Stimulated activated CD4-positive, alpha-beta T cell treated with anti-CD3 and anti-CD28 coated beads, Interleukin-2, amount 100 ng/mL, for 24 hours (primary cell): ENCODE results near the gene C10orf71.

ENCODE experiments used
- DNase-seq, 2 donors: peaks; one replicate each; pipeline ENCODE4 v3.0.0-alpha.2; 2020

The C10orf71 gene

DNA sequence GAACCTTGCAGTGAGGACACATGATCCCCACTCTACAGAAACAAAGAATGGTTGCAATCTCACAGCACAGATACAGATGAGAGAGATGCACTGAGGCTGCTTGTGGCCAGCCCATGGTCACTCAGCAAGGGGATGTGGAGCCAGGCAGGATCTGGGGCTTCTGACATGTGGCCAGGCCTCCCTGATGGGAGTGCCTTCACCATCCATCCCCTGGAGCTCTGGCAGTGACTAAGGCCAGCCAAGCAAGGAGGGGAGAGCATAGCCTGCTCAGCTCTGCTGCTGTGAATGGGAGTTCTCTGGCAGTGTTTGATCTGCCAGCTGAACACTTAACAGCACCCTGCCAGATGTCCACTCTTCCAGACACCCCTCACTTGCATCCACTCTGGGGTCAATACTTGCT lies 19.8 kb downstream of the C10orf71 start:
- no peak for DNase-seq

DNA sequence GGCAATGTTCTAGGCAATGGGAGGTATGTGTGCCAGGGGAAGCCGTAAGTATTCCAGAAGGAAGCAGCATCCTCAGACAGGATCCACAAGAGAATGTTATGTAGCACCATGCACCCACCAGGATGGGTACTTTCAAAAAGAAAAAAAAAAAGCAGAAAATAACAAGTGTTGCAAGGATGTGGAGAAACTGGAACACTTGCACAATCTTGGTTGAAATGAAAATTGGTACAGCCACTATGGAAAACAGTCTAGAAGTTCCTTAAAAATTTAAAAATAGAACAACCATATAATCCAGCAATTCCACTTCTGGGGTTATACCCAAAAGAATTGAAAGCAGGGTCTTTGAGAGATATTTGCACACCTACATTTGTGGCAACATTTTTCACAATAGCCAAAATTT lies 20.2 kb downstream of the C10orf71 start:
- no peak for DNase-seq

DNA sequence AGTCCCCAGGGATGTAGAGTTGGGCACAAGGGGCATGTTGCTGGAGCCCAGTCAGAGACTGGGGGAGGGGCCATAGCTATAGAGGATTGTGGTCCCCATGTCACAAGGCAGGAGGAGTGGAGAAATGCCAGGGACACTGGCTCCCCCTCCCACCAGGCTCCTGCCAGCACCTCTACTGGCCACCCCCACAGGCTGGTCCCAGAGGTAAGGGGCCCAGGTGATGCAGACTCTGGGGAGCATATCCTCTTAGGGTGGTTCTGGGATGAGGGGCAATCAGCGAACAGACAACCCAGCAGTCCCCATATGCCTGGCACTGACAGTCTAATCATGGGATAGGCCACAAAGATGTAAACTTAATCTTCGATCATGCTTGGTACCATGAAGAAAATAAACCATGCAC lies 21.2 kb downstream of the C10orf71 start:
- no peak for DNase-seq

DNA sequence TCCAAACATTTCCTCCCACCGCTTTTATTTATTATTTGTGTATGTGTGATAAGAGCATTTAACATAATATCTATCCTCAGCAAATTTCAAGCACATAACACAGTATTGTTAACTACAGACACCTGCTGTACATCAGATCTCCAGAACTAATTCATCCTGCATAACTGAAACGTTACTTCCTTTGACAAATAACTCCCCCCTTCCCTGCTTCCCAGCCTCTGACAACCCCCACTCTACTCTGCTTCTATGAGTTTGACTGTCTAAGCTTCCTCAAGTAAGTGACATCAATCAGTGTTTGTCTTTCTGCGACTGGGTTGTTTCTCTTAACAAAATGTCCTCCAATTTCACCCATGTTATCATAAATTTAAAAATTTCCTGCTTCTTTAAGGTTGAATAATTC lies 22.1 kb downstream of the C10orf71 start:
- no peak for DNase-seq

DNA sequence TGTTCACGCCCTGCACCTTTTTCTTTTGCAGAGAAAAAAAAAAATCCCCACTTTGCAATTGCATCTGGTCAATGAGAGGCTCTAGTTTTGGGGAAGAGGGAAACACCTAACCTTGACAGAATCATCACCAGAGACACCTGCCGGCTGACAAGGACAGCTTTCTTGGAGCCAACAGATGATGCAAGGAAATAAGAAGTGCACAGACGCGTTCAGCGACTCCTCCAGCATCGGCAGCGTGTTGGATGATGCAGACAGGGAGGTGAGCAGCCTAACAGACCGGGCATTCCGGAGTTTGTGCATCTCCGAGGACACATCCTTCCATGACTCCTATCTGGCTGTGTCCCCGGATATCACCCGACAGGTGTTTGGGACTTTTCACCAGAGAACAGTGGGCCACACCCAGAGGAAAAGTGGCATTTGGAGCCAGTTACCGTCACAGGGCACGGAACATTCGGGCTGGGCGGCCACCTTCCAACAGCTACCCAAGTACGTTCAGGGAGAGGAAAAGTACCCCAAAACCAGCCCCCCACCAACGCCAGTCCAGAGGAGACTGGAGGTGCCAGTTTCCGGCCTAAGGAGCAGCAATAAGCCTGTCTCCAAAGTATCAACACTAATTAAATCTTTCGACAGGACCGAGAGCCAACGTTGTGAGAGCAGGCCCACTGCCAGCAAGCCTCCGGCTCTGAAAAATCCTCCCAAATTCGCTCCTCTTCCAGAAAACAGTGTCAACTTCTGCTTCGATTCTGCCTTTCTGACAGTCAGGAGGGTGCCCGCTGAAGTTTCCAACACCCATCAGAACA lies 23.6 kb downstream of the C10orf71 start:
- no peak for DNase-seq

DNA sequence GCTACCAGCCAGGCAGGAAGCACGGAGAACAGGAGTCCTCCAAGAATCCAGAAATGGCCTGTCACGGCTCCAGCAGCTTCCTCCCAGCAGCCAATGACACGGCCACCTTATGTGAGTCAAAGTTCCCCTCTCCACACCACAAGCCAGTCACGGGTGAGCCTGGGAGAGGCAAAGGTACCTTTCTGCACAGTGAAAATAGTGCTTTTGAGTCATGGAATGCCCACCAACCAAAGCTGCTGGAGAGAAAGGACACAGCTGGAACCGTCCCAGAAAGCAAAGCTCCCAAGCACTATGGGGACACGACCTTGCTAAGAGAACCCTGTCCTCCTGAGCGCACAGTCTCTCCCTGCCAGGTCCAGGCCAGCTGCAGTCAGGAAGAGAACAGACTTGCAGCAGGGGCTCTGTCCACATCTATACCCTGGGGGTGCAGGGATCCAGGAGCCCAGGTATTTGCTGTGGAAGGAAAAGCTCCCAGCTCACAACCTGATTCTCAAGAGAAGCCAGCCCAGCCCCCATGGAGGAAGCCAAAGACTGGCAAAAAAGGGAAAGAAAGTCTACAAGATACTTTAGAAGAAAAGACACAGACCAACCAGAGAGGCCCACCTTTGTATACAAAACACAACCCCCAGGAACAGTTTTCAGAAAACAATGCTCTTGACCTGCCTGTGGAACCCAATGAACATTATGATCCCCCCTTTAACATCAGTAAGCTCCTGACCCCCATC lies 24.4 kb downstream of the C10orf71 start:
- DNase-seq, result no peak

DNA sequence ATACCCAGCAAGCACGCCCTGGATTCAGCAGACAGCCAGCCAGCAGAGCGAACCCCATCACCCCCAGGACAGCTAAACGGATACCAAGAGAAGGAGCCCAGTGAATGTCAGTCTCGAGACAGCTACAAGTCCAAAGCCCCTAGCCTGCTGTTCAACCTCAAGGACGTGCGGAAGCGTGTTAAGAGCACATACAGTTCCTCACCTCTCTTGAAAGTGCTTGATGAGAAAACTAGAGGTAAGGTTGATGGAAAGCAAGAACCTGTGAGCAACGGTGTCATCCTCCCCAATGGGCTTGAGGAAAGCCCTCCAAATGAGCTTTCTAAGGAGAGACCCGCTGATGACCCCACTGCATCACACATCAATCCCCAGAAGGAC lies 24.9 kb downstream of the C10orf71 start:
- no peak for DNase-seq

DNA sequence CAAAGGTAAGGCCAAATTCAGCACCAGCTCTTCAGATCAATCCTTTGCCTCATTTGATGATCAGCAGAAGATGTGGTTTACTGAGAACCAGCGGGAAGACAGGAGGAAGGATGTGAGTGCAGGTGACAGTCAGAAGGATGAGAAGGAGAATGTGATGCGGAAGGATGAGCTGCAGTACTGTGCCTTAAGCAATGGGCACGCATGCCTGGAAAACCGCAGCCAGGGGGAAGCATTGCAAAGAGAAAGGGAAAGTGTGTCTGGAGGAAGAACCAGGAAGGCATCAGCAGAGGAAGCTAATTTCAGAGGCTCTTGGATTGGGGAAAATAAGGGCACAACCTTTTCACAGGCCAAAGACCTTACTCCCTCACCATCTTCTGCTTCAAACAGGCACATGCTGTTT lies 25.7 kb downstream of the C10orf71 start:
- DNase-seq, result no peak

DNA sequence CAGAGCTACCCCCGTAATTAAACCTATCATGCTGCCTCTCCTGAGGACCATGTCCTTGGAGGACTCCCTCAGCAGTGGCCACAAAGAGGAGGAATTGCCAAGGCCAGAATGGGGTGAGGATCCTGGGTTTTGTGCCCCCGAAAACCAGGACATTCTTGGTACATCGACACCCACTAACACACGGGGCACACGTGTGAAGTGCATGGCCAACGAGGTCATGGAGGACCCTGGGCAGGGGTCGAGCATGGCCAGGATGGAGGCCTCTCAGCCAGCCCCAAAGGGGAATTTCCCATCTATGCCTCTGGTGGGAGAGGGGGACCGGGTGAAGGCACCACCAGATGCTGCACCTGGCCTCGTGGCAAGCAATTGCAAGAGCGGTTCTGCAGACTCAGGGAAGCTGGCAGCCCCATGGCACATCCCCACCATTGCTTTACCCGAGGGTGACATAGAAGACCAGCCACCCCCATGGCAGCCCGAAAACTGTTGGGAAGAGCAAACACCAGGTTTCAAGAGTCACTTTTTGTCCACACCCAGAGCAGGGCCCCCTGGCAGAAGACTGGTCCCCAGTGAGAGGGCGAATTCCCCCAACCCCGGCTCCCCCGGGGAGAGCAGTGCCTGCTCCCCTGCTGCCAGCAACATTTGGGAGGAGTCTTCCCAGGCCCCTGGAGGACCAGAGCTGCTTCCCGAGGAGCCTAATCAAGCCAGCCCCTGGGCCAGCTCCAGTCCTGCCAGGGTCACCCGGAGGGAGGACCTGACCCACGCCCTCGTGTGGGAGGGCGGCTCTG lies 26.4 kb downstream of the C10orf71 start:
- DNase-seq, result no peak

DNA sequence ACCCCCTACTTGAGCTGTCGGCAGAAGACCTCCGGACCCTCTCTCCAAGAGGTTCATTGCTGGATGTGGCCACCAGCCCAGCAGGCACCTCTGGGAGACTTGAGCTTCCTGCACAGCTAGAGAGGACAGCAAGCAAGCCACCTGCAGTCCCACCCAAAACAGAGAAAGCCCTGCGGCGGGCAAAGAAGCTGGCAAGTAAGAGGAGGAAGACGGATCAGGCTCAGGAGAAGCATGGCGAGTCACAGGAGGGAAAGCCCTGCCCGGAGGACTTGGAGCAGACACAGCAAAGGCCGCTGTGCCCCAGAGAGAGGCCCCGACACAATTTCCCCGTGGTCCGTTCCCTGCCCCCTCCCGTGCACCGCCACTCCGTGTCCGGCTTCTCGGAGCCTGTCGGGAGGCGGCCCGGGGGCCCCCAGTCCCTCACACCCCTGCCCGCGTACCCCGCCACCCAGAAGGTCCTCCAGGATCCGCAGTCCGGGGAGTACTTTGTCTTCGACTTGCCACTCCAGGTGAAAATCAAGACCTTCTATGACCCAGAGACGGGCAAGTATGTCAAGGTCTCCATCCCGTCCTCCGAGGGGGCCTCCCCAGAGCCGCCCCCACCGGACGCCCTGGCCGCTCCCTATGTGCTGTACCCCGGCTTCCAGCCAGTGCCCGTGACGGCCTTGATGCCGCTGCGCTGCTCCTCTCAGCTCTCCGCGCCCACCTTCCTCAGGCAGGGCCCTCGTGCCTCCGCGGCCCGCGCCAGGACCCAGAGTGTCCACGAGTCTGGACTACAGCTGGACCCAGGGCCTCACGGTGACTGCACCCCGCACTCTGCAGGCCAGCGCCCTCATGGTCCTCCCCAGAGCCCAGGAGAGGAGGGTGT lies 27.2 kb downstream of the C10orf71 start:
- no peak for DNase-seq

DNA sequence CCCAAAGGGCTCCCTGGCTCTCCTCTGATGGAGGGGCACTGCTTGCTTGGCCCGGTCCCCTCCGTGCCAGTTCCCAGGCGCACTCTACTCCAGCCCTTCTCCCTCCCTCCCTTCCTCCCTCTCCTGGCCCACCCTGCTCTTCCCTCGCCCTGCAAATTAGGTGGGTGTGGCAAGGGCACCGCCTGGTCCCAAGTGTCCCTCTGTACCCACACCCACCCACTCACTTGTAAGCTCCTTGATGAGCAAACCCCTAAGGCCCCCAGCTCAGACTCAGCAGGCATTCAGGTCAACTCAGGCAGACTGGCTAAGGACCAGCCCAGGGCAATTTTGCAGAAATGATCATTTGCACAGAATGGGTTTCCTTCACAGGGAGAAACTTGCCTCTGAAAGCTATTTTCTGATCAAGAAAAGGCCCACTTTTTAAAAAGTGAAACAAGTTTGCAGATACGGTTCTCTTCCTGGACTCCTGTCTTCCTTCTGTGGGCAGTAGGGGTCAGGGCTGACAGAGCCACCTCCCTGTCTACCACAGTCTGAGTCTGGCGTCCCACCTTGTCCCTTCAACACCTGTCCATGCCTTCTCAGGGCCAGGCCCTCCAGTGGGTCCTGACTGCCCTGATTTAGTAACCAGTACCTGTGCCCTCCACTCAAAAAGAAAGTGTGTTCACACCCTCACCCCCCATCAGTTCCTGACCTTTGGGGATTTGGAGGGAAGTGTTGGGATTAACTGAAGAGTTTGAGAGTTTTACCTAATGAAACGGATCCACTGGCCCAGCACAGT lies 28.3 kb downstream of the C10orf71 start:
- no peak for DNase-seq

DNA sequence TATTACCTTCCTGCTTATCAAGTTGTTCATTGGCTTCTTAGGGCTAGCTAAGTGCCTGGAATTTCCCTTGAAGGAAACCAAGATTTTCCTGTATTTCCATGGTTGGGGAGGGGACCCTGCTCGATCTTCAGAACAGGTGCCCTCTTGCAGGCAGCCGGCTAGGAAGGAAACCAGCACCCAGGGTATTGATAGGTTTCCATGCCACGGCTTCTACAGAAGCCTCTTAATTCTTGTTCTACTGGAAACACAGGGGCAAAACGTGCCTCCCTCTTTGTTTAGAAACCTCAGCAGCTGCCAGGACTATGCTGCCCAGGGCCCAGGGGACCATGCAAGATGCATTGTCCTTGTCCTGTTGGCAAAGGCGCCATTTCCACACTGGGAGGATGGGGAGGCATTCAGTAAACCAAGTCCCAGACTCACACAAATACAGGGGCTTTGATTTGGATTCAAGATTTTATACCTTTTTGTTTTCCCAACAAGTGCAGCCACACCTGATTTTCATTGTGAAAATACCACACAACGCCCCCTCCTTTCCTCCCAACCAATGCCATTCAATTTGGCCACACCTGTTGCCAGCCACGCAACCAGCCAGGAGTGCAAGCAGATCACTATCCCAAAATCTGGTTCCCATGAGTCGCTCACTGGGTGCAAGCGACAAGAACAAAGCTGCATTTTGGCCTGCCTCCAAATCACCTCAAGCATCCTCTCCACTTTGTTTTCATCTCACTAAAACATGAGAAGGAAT lies 29.6 kb downstream of the C10orf71 start:
- no peak for DNase-seq

DNA sequence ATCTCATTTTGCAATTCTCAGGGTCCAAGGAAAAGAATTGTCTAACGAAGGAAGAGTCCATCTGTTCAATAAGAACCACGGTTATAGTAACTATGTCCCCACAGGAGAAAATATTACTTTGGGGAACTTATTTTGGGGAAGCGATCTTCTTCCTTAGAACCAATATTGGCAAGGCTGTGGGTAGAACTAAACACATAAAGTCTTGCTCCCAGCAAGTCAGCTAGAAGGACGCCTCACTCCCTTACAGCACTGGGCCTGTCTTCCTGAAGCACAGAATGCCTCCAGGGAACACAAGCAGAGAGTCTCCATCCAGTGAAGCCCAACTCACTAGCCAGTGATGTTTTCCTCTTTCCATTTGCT lies 30.2 kb downstream of the C10orf71 start:
- no peak for DNase-seq

DNA sequence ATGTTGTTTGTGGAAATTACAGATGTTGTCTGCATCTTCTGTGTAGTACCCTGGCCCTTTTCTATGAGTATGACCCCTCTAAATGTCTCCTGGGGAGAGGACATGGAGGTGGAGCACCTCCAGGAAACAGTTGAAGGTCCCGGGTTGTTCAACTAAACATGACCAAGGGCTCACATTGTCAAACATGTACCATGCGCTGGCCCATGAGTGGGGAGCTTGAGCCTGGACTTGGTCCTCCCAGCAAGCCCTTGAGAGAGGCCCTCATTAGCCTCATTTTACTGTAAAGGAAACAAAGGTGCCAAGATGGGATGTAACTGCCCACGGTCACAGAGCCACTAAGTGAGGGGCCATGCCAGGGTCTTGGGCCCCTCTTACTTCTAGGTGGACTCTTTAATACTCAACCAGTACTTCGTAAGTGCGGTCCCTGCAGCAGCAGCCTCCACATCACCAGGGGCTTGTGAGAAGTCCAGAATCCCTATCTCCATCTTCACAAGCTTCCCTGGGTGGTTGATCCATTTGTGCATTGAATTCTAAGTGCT lies 31.2 kb downstream of the C10orf71 start:
- no peak for DNase-seq

DNA sequence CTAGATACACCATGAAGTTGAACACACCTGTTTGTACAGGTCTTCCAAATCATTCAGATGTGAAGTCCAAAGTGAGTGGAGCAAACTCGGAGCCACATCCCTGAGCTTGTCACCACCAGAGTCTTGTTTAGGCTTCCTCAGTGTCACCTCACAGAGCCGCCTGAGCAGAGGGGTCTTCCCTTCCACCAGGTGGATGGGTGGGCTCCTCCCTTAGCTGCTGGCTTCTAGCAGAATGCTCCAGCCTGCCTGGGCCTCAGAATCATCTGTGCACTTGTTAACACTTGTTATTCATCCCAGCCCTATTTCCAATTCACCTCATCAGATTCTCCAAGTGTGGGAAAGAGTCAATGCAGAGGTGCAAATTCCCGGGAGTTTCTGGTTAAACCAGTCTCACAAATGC lies 32.5 kb downstream of the C10orf71 start:
- no peak for DNase-seq

DNA sequence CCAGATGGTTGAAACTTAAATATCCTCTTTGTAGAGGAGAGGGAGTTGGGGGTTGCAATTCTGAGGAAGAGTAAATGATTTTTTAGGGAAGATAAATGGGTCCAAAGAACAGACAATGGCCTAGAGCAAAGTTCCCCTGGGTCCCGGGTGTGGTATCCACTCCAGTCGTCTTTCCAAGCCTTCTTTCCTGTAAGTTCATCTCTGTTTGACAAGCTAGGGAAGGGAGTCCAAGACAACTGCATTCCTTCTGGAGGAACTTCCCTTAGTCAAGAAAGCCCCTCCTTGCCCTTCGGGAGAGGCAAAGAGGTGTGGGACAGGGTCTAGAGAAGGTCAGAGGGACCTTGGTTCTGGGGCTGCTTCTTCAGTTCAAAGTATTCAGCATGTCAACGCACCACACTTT lies 33.4 kb downstream of the C10orf71 start:
- DNase-seq, result no peak

DNA sequence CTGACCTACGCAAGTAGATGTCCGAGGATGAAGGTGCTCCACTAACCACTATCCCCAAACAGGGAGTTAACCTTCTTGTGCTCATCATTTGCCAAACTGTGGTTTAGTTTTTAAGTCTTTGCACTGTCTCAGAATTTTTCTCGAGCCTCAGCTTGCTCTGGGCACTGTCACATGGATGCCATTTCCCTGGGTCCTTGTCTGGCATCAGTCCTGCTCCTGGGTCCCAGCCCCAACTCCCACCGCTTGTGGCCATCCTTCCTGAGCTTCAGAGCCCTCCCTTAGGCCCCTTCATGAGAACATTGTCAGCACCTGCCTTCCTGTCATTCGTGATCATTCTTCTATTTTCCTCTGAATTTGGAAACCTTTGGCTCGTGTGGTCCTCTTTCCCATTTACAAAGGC lies 33.8 kb downstream of the C10orf71 start:
- no peak for DNase-seq

DNA sequence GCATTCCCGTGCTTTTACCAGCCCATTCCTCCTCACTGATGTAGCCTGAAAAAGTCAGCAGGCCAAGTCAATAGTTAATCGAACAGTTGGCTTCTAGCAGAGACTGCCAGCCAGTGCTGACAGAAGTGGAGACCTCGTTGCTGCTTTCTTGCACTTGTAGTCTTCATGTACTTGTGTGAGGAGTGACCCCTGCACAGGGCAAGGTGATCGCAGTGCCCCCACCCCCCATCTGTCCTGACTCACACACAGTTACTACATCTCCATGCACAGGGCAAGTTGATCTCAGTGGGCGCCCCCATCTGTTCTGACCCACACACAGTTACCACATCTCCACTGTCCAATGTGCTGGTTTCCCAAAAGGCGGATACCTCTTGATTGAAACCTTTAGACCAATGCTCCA lies 34.2 kb downstream of the C10orf71 start:
- no peak for DNase-seq

DNA sequence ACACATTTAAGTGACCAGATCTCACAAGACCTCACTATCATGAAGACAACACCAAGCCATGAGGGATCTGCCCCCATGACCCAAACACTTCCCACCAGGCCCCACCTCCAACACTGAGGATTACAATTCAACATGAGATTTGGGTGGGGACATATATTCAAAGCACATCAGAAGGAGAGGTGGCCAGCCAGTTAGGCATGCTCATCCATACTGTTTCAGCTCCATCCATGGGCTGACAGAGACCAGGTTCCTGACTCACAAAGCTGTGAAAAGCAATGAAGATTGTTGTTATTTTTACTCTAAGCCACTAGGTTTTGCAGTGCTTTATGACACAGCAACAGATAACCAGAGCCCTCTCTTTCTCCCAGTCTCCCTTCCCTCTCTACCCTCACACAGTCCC lies 36.0 kb downstream of the C10orf71 start:
- no peak for DNase-seq

DNA sequence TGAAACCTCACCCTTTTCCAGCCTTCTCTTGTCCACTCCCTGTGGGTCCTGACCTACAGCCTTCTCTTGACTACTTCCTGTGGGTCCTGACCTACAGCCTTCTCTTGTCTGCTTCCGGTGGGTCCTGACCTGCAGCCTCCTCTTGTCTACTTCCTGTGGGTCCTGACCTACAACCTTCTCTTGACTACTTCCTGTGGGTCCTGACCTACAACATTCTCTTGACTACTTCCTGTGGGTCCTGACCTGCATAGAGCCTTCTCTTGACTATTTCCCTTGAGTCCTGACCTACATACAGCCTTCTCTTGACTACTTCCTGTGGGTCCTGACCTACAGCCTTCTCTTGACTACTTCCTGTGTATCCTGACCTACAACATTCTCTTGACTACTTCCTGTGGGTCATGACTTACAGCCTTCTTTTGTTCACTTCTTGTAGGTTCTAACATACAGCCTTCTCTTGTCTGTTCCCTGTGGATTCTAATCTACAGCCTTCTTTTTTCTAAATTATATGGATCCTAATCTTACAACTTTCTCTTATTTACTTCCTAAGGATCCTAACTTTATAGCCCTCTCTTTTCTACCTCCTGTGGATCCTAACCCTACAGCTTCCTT lies 36.5 kb downstream of the C10orf71 start:
- no peak for DNase-seq

DNA sequence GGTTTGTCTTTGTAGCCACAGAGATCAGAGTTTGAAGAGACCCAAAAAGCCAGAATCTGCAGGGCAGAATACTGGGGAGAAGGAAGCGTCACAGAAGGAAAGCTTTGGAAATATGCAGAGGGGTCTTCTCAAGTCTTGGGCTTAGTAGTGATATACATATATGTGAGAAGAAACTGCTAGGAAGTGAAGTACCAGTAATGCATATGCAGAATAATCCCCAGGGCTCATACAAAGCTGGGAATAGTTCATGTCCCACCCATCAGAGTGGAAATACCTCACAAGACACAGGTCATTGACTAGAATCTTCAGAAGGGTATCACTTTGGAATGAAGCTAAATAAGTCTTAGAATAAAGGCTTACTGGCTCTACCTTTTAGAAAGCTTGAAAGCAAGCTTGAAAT lies 39.6 kb downstream of the C10orf71 start:
- no peak for DNase-seq
